Motor neuron (in vitro differentiated cells): Measurements from ENCODE around the gene HGS. TPM values are rescaled to one million over a fixed set of nuclear protein-coding genes. Genes with fewer than 3 reads are reported as not detected.

Experiments used
- ATAC-seq, 8 experiments: fragments of 200-7000 bp; cut with Tn5 transposase; replicated peaks in 6 of 8; 2 replicates each; pipeline ENCODE4 v1.8.0; 2021; ENCODE audit warnings: mild to moderate bottlenecking in 8 of 8, moderate library complexity in 8 of 8
- H3K27ac ChIP-seq, 2 donors: fragments of 250-450 bp; sonication (Bioruptor Pico); 2 replicates each; pipeline ENCODE4 v1.9.0; 2021; ENCODE audit warnings: antibody characterized with exemption in 2 of 2, mild to moderate bottlenecking in 2 of 2, moderate library complexity in 1 of 2
- H3K4me1 ChIP-seq, 2 donors: fragments of 250-450 bp; sonication (Bioruptor Pico); replicated peaks in 1 of 2; 2 replicates each; pipeline ENCODE4 v1.6.1; 2021; ENCODE audit warnings: antibody characterized with exemption in 2 of 2, mild to moderate bottlenecking in 2 of 2, moderate library complexity in 1 of 2
- H3K4me3 ChIP-seq, 5 donors: fragments of 250-450 bp; sonication (Bioruptor Pico); 2 replicates each; pipeline ENCODE4 v1.9.0; 2021; ENCODE audit warnings: antibody characterized with exemption in 5 of 5, mild to moderate bottlenecking in 5 of 5, moderate library complexity in 4 of 5
- WGBS, 10 experiments: fragments of 450-650 bp; shearing (Covaris generic); methylation state at CpG; one replicate each; pipeline ENCODE4 v1.0.0; 2022; 5-methylcytosine and 5-hydroxymethylcytosine counted together
- in situ Hi-C, 9 experiments: fragments of 400-800 bp; cut with MboI; loops; one replicate each; pipeline ENCODE4 v1.15.0; 2021; ENCODE audit warnings: low sequenced_read_pairs in 9 of 9, low pct_unique_long_range_greater_than_20kb in 2 of 9; ENCODE audit not compliant: unreplicated experiment in 9 of 9
- total RNA-seq, 8 experiments: library from RNA; unstranded; fragments of 300-600 nt; gene quantifications; 2 replicates each; pipeline versions ENCODE4 v1.2.3 to v1.2.4, GENCODE V29; 2022

The HGS gene
- total RNA-seq, 8 experiments from 2014 or later, result 46.1 to 89.5 (median 62.4) TPM

- WGBS, 10 experiments, result 100% methylated on average over 6 of the region's 32 CpGs; no CpG with 5 or more reads in 9 of the 10 experiments
- in situ Hi-C loops, result no loop called here
- H3K4me1 ChIP-seq, result peaks cover 27 to 28% of the 10 kb centered on the region in 2 donors
- H3K27ac ChIP-seq, result no peak overlapping the region
- no peak overlapping the region for H3K4me3 ChIP-seq
- no peak for ATAC-seq
Measured at GRCh38 chr17:81715107-81715871, 31.5 kb downstream of the HGS start.

- in situ Hi-C loops, result no loop called here
- 87 to 93% methylated on average over 3 to 9 of the region's 43 CpGs; no CpG with 5 or more reads in 8 of the 10 experiments for WGBS, 10 experiments
- Histone ChIP-seq H3K4me1 (peaks cover 20 to 21% of the 10 kb centered on the region in 2 donors), H3K4me3 (no peak overlapping the region), H3K27ac (no peak overlapping the region)
- ATAC-seq, result no peak
Measured at GRCh38 chr17:81715872-81716673, 32.3 kb downstream of the HGS start.

- H3K4me3 ChIP-seq, result no peak overlapping the region
- H3K27ac ChIP-seq, result no peak overlapping the region
- in situ Hi-C loops, result no loop called here
- WGBS, 10 experiments, result no CpG with 5 or more reads among the region's 12 CpGs
- peaks cover 16 to 17% of the 10 kb centered on the region in 2 donors for H3K4me1 ChIP-seq
- no peak for ATAC-seq
Measured at GRCh38 chr17:81716674-81716996, 32.8 kb downstream of the HGS start.

GRCh38 chr17:81717049-81717765 lies 33.4 kb downstream of the HGS start:
- ATAC-seq, result no peak
- WGBS, 10 experiments, result no CpG with 5 or more reads among the region's 25 CpGs
- in situ Hi-C loops, result no loop called here
- no peak overlapping the region for H3K4me3 ChIP-seq
- no peak overlapping the region for H3K27ac ChIP-seq
- peaks cover 16 to 17% of the 10 kb centered on the region in 2 donors for H3K4me1 ChIP-seq

DNA sequence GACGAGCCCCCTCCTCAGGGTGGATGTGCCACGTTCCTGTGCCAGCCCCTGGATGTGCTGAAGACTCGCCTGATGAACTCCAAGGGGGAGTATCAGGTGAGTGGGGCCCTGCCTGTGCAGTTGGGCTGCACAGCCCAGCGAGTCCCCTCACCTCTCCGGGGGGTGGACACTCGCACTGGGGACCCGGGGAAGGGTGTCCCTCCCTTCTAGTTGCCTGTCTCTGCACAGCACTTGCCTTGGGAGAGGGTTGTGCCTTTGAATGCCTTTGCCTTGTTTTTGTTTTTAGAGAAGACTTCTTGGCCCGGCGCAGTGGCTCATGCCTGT lies 33.9 kb downstream of the HGS start:
- in situ Hi-C loops, result no loop called here
- peaks cover 16 to 17% of the 10 kb centered on the region in 2 donors for H3K4me1 ChIP-seq
- WGBS, 10 experiments, result 60 to 100% (median 100%) methylated on average over 1 to 2 of the region's 9 CpGs; no CpG with 5 or more reads in 6 of the 10 experiments
- ATAC-seq, result no peak
- H3K4me3 ChIP-seq, result no peak overlapping the region
- H3K27ac ChIP-seq, result no peak overlapping the region

DNA sequence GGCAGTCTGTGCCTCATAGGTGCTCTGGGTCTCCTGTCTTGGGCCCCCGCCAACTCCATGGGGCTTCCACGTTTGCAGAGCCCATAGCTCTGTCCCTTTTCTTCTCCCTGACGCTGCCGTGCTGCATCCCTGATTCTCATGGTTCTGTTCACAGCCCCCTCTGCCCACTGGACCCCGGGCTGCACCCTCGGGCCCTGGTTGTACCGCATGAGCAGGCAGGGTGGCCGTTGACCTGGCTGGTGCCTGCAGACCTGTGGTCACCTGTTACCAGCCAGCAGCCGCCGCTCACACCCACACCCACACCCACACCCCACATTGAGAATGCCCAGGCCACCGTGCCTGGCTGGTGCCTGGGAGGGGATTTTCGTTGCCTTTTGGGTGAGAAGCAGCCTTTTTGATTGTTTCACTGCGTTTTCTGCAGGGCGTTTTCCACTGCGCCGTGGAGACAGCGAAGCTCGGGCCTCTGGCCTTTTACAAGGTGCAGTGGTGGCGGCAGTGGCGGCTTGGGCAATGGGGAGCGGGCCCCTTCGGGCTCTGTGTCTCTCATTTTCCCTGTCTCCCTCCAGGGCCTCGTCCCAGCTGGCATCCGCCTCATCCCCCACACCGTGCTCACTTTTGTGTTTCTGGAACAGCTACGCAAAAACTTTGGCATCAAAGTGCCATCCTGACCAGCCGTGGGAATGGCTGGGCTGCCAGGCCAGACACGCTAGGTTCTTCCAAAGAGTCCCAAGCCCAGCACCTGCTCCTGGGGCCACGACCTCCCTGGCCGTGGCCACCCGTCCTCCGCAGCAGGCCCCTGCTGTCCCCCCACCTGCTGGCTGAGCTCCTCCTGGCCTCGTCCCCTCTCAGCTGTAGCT lies 35.8 kb downstream of the HGS start:
- ATAC-seq, result no peak
- Histone ChIP-seq H3K4me1 (peaks cover 0 to 2% of the 10 kb centered on the region in 2 donors), H3K4me3 (no peak overlapping the region), H3K27ac (no peak overlapping the region)
- in situ Hi-C loops, result no loop called here
- 80 to 100% (median 93%) methylated on average over 1 to 9 of the region's 33 CpGs; no CpG with 5 or more reads in 5 of the 10 experiments for WGBS, 10 experiments

DNA sequence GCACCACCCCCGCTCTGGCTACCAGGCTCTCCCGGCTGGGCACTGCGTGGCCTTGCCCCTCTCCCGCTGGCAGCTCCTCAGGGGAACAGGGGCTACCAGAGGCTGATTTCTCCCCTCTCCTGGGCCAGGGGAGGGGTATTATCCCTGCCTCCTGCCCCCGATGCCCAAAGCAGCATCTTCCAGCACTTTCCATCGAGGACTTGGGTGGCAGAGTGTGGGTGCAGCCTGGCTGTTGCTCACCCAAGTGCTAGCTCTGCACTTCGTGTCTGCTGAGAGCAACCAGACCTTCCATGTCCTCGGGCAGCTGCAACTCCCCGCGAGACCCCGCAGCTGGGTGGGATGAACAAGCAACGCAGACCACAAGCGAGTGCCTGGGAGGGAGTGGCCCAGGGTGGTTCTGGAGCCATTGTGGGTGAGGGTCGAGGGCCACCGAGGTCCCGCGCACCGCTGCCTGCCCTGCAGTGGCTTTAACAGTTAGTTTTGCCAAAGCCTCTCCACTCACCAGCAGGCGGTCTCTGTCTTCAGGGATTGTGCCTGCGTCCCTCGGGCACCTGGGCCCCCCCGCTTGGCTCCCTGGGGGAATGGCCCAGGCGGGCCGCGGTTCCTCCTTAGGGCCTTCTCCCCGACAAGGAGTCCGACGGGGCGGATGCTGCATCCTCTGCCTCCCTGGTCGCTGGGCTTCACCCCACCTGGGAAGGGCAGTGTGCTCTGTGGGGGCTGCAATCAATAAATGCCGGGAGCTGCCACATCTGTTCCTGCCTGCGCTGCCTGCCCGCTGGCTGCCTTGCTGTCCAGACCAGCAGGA lies 36.7 kb downstream of the HGS start:
- peaks cover 0 to 2% of the 10 kb centered on the region in 2 donors for H3K4me1 ChIP-seq
- in situ Hi-C loops, result no loop called here
- ATAC-seq, result no peak
- no peak overlapping the region for H3K4me3 ChIP-seq
- no peak overlapping the region for H3K27ac ChIP-seq
- 0 to 88% (median 80%) methylated on average over 1 to 7 of the region's 33 CpGs; no CpG with 5 or more reads in 5 of the 10 experiments for WGBS, 10 experiments

DNA sequence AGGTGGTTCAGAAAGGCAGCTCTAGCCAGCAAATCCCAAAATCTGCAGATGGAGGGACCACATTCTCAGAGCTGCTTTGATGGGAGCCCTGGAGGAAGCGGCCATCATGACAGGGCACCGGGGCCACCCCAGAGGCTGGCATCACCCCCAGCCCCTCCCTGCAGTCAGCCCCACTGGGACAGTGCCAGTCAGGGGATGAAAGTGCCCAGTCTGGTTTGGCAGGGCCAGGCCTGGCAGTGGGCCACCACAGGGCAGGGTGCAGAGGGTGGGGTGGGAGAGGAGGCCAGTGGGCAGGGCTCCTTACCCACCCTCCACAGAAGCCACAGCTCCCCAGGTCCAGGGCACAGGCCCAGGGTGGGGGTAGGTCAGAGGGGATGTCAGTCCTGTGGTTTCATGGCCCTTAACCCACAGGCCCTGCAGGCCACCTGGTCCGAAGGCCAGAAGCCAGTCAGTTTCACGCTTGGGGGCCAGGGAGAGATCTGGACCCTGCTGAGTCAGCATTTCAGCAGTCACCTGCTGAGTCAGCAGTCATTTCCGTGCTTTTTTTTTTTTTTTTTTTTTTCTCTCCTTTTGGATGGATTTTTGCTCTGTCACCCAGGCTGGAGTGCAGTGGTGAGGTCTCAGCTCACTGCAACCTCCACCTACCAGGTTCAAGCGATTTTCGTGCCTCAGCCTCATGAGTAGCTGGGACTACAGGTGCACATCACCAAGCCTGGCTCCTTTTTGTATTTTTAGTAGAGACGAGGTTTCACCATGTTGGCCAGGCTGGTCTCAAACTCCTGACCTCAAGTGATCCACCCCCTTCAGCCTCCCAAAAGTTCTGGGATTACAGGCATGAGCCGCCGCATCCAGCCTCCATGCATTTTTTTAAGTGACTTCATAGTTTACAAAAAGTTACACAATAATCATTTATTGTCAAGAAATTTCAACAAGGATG lies 38.6 kb downstream of the HGS start:
- Histone ChIP-seq H3K27ac (no peak overlapping the region), H3K4me3 (no peak overlapping the region), H3K4me1 (peaks cover 0 to 2% of the 10 kb centered on the region in 2 donors)
- in situ Hi-C loops, result no loop called here
- WGBS, 10 experiments, result 33 to 100% (median 75%) methylated on average over 1 to 6 of the region's 10 CpGs; no CpG with 5 or more reads in 3 of the 10 experiments
- ATAC-seq, result peak in 7 of 8 experiments; percentile 22 to 52 (median 42)

- WGBS, 10 experiments, result 14 to 100% (median 87%) methylated on average over 1 to 11 of the region's 12 CpGs
- Histone ChIP-seq H3K4me3 (no peak overlapping the region), H3K4me1 (peaks cover 0 to 2% of the 10 kb centered on the region in 2 donors), H3K27ac (no peak overlapping the region)
- ATAC-seq, result peak in 2 of 8 experiments; percentile 40 to 60
- in situ Hi-C loops, result no loop called here
Measured at GRCh38 chr17:81723651-81724209, 39.9 kb downstream of the HGS start.

GRCh38 chr17:81725439-81725838 lies 41.6 kb downstream of the HGS start:
- Histone ChIP-seq H3K4me3 (no peak overlapping the region), H3K27ac (no peak overlapping the region), H3K4me1 (peaks cover under 1 to 2% of the 10 kb centered on the region in 2 donors)
- in situ Hi-C loops, result no loop called here
- peak in 2 of 8 experiments; percentile 34 to 83 for ATAC-seq
- WGBS, 10 experiments, result 14 to 100% (median 69%) methylated on average over 1 to 7 of the region's 9 CpGs; no CpG with 5 or more reads in 3 of the 10 experiments

- Histone ChIP-seq H3K27ac (no peak overlapping the region), H3K4me3 (no peak overlapping the region), H3K4me1 (peaks cover 4 to 7% of the 10 kb centered on the region in 2 donors)
- in situ Hi-C loops, result no loop called here
- ATAC-seq, result no peak
- WGBS, 10 experiments, result 60 to 93% (median 88%) methylated on average over 1 to 5 of the region's 9 CpGs; no CpG with 5 or more reads in 3 of the 10 experiments
Measured at GRCh38 chr17:81726004-81726403, 42.2 kb downstream of the HGS start.
